HG03460 (cell line): Measurements from ENCODE around the gene ATL3.
"Not testable (repeated sequence)": the region's sequence is repeated elsewhere in the genome, so short reads cannot be mapped to it uniquely, and the experiment has no call there.

ENCODE experiments used
- ATAC-seq: cut with Tn5 transposase; IDR thresholded peaks from one replicate; pipeline ENCODE4 v1.9.1; 2021; ENCODE audit not compliant: unreplicated experiment

The ATL3 gene, protein sequence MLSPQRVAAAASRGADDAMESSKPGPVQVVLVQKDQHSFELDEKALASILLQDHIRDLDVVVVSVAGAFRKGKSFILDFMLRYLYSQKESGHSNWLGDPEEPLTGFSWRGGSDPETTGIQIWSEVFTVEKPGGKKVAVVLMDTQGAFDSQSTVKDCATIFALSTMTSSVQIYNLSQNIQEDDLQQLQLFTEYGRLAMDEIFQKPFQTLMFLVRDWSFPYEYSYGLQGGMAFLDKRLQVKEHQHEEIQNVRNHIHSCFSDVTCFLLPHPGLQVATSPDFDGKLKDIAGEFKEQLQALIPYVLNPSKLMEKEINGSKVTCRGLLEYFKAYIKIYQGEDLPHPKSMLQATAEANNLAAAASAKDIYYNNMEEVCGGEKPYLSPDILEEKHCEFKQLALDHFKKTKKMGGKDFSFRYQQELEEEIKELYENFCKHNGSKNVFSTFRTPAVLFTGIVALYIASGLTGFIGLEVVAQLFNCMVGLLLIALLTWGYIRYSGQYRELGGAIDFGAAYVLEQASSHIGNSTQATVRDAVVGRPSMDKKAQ

DNA sequence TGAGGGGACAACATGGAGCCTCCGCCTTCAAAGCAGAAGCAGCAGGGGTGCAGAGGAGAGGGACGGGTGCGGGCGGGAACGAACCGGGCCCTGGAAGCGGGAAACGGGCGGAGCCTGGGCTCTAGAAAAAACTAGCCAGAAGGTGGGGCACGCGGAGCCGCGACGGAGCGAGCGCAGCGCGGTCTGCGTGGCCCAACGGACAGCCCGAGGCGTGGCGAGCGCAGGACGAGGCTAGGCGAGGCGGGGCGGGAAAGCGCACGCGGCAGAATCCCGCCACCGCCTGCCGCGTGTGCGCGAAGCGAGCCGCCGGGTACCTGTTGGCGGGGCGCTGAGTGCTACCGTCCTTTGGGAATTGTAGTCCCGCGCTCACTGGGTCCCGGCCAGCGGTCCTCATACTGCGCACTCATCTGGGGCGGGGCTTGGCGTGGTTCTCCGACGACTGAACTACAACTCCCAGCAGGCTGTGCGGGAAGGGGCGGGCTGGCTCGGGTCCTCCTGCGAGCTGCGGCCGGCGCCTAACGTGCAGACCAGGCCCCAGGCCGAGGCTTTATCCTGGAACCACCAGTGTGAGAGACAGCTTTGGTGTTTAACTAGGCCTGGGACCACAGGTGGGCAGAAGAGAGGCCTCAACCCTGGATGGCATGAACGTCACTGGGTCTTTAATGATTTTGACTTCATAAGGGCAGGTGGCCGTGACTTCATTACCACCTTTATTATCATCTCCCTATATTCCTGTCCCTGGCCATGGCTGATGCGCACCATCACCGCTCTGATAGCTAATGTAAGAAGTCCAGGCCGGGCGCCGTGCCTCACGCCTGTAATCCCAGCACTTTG, at the start of gene ATL3:
ATL3 (minus strand) TSS at position 55 of the 834 bp plus-strand sequence; CDS start at position 14, 41 bp downstream.
- ATAC-seq = peak; percentile 88

DNA sequence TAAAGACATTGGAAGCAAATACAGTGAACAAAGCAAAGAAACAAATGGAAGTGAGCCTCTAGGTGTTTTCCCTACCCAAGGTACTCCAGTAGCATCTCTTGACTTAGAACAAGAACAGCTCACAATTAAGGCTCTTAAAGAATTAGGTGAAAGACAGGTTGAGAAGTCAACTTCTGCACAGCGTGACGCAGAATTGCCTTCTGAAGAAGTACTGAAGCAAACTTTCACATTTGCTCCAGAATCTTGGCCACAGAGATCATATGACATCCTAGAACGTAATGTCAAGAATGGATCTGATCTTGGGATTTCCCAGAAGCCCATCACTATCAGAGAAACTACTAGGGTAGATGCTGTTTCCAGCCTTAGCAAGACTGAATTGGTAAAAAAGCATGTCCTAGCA, 49.4 kb upstream of the ATL3 start:
- ATAC-seq = no peak

DNA sequence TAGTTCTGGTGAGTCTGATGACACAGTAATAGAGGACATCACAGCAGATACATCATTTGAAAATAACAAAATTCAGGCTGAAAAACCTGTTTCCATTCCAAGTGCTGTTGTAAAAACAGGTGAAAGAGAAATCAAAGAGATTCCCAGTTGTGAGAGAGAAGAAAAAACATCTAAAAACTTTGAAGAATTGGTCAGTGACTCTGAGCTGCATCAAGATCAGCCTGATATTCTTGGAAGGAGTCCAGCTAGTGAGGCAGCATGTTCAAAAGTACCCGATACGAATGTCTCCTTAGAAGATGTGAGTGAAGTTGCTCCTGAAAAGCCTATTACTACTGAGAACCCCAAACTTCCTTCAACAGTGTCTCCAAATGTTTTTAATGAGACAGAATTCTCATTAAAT, 48.8 kb upstream of the ATL3 start:
- no peak for ATAC-seq

- ATAC-seq = no peak
Observed at GRCh38 chr11:63719001-63719400, 47.8 kb upstream of the ATL3 start.

GRCh38 chr11:63716046-63716445, 44.9 kb upstream of the ATL3 start:
- no peak for ATAC-seq

- no peak for ATAC-seq
Observed at GRCh38 chr11:63713766-63714165, 42.6 kb upstream of the ATL3 start.

GRCh38 chr11:63711838-63712237, 40.7 kb upstream of the ATL3 start:
- ATAC-seq = no peak

DNA sequence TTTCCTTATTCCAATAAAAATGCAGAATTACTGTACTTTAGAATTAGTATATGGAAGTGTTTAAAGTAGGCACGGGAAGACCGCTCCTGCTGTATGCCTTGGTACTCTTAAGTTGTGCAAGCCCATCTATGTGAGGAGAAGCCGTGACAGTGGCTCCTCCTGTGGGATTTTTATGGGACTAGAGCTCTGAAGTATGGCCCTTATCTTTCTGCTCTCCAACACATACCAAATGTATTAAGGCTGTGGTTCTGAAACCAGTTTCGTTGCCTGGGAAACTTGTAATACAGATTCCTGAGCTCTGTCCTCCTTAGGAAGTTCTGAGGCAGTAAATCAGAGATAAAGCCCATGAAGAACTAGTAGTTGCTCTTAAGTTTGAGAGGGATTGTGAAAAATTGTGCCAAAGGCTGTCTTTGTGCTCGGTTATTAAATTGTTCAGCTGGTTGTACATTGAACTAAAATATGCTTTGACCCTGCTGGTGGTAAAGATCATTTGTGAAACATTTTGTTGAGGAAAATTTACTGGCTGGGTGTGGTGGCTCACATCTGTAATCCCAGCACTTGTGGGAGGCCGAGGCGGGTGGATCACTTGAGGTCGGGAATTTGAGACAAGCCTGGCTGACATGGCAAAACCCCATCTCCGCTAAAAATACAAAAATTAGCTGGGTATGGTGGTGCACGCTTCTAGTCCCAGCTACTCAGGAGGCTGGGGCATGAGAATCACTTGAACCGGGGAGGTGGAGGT, 39.5 kb upstream of the ATL3 start:
- no peak for ATAC-seq

DNA sequence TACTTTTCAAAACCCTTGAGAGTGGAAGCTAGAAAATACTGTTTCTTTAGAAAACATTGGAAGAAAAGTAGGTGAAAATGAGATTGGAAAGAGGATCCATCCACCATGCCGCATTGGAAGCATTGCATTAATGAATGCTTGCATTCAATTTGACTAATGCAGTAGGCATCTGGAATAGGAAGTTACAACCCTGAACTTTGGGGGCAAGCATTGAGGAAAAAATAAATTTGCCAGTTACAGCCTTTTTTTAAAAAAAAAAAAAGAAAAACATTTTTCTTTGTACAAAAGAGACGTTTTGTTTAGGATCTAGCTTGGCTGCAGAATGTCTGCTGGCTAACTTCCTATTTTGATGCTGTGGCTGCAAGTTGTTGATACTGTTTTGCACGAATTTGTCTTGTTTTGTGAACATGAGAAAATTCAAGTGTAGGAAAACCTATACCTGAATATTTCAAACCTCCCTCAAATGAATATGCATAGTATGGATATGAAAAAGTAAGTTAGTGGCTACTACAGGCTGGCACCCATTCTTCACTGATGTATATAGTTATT, 38.2 kb upstream of the ATL3 start:
- no peak for ATAC-seq

- no peak for ATAC-seq
Observed at GRCh38 chr11:63708764-63709163, 37.6 kb upstream of the ATL3 start.

DNA sequence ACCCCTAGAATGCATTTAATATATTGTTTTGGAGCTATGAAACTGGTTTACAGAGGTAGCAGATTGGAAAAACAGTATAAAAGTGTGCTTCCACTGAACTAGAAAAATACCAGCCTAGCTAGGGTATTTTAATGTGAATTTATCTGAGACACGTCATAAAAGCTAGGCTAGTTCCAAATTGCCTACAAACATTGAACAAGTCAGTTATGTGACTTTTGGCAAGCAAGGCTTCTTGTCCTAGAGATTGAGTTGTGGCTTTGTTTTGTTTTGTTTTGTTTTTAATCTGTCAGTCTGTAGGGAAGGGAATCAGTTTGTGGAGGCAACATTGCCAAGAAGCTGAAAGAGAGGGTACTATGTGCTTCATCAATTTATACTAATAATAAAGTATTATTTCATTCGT, 34.4 kb upstream of the ATL3 start:
- ATAC-seq = no peak

- ATAC-seq = no peak
Observed at GRCh38 chr11:63699896-63700295, 28.7 kb upstream of the ATL3 start.

- no peak for ATAC-seq
Observed at GRCh38 chr11:63698976-63699733, 28.0 kb upstream of the ATL3 start.

DNA sequence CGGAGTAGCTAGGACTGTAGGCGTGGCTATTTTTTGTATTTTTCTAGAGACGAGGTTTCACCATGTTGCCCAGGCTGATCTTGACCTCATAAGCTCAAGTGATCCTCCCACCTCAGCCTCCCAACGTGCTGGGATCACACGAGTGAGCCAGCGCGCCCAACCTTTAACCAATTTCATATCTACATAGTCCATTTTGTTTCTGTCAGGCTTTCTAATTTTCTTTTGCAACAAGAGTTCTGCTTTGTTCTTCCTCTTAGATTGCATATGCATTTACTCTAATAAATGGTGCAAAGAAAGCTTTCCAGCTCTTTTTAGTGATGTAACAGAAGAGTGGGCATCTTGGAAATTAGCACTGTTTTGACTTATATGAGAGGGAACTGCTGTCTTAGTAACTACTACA, 23.4 kb upstream of the ATL3 start:
- no peak for ATAC-seq

- ATAC-seq = no peak
Observed at GRCh38 chr11:63687845-63688244, 16.7 kb upstream of the ATL3 start.

GRCh38 chr11:63686926-63687325, 15.8 kb upstream of the ATL3 start:
- no peak for ATAC-seq

DNA sequence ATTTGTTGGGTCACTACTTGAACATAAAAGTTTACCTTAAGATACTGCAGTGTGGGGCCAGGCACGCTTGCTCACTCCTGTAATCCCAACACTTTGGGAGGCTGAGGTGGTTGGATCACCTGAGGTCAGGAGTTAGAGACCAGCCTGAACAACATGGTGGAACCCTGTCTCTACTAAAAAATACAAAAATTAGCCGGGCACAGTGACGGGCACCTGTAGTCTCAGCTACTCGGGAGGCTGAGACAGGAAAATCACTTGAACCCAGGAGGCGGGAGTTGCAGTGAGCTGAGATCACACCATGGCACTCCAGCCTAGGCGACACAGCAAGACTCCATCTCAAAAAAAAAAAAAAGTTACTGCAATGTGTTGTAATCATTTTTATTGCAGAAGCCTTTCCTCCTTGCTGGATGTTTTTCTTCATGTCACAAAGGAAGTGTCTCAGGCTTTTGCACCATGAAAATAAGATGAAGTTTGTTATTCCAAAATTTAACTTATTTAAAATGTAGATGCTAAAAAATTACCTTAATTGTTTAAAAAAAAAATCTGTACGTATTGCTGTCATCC, 14.1 kb upstream of the ATL3 start:
- ATAC-seq = not testable (repeated sequence)

DNA sequence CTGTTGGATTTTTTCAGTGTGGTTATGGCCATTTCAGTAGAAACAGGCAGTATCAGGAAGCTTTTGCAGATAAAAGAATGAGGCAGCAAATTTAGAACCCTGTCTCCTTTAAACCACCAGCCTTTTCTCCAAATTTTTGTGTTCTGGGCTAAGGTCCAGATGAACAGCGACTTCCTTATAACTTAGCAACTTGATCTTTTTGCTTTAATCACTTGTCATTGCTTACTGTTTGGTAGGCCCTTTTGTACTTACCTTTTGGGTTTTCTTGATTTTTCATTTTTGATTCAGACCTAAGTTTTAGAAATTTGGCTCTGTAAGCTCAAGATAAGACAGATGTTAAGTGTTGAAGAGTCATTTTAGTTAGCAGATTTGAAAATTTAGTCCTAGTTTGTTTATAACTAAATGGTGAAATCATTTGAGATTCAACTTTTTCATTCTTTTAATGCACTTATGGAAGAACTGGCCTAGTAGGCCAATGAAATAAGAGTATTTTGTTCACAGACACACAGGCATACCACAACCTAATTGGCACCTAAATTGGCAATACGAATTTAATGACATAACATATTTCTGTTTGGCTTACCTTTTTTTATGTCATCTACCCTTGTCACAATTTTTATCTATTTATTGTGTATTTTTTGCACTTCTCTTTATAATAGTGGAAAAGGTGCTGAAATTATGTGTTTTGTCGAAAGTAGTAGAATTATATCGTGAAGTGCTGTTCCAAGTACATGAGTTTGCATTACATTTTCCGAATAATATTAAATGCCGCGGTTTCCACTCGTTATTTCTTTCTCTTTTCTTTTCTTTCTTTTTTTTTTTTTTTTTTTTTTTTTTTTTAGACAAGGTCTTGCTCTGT, 12.2 kb upstream of the ATL3 start:
- ATAC-seq = no peak
